Measurements from ENCODE around the gene TGFB1I1. TPM values are rescaled to one million over a fixed set of nuclear protein-coding genes. Genes with fewer than 3 reads are reported as not detected.
"Not testable (repeated sequence)": the region's sequence is repeated elsewhere in the genome, so short reads cannot be mapped to it uniquely, and the experiment has no call there.

TGFB1I1 gene
- total RNA-seq, 2 experiments from 2014 or later, result 0.20 to 0.48 TPM

DNA sequence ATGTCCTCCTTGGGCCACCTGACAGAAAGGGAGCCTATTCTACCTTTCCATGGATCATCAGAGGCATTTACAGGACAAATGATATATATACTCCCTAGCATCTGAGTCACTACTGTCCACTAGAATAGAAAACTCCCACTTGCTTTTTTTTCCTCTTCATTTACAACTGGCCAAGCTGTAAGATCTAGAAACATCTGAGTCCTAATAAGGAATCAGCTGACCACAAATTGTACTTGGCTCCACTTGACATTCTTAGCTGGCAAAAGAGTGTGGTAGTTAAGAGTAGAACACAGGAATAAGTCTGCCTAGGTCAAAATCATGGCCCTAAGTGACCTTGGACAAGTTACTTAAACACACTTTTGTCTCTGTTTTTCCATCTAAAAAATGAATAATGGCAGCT, 31.0 kb downstream of the TGFB1I1 start:
- CTCF ChIA-PET, result interaction anchor here (0.6 to 1.4 kb wide), 5 partner anchors 8 to 1052 kb away, joined by 3 to 4 read pairs (median 3); partner anchors contain the start of gene ARMC5
- no peak for DNase-seq
- H3K36me3 Mint-ChIP-seq (ENCODE audit: low read depth), result peaks cover 8% of the 10 kb centered on the region
- H3K9me3 Mint-ChIP-seq, result no peaks in the 10 kb centered on the region
- peaks cover 37% of the 10 kb centered on the region for H3K4me1 Mint-ChIP-seq
- POLR2A ChIA-PET, result no interaction called here
- H3K27me3 Mint-ChIP-seq, result no peaks in the 10 kb centered on the region
- H3K4me3 Mint-ChIP-seq, result no peak overlapping the region
- no peak overlapping the region for H3K27ac Mint-ChIP-seq

DNA sequence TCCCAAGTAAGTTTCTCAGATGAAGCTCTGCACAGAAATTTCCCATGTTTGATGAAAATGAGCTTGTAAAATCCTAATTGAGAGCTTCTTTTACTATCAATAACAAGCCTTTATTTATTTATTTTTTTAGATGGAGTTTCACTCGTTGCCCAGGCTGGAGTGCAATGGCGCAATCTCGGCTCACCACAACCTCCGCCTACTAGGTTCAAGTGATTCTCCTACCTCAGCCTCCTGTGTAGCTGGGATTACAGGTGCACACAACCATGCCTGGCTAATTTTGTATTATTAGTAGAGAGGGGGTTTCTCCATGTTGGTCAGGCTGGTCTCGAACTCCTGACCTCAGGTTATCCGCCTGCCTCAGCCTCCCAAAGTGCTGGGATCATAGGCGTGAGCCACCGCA, 31.6 kb downstream of the TGFB1I1 start:
- DNase-seq, H3K27ac Mint-ChIP-seq, POLR2A ChIA-PET, H3K4me3 Mint-ChIP-seq, H3K27me3 Mint-ChIP-seq, H3K9me3 Mint-ChIP-seq: not testable (repeated sequence)
- Mint-ChIP-seq H3K4me1 (peaks cover 40% of the 10 kb centered on the region), H3K36me3 (ENCODE audit: low read depth) (peaks cover 11% of the 10 kb centered on the region)
- CTCF ChIA-PET, result interaction anchor here (0.6 to 1.4 kb wide), 5 partner anchors 8 to 1052 kb away, joined by 3 to 4 read pairs (median 3); partner anchors contain the start of gene ARMC5

DNA sequence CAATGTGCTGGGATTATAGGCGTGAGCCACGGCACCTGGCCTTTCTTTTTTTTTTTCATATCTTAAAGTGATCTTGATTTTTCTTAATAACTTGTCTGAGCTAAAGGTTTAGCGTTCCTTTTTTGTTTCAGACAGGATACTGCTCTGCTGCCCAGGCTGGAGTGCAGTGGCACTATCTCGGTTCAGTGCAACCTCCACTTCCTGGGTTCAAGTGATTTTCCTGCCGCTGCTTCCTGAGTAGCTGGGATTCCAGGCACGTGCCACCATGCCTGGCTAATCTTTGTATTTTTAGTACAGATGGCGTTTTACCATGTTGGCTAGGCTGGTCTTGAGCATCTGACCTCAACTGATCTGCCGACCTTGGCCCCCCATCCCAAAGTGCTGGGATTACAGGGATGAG, 32.2 kb downstream of the TGFB1I1 start:
- POLR2A ChIA-PET, result no interaction called here
- Mint-ChIP-seq H3K27ac (no peak overlapping the region), H3K4me1 (peaks cover 46% of the 10 kb centered on the region), H3K9me3 (no peaks in the 10 kb centered on the region), H3K27me3 (no peaks in the 10 kb centered on the region), H3K4me3 (no peak overlapping the region), H3K36me3 (ENCODE audit: low read depth) (peaks cover 14% of the 10 kb centered on the region)
- no peak for DNase-seq
- CTCF ChIA-PET, result interaction anchor here (1.2 to 1.4 kb wide), 2 partner anchors 9 to 11 kb away, joined by 3 to 4 read pairs; no protein-coding TSS in a partner anchor

DNA sequence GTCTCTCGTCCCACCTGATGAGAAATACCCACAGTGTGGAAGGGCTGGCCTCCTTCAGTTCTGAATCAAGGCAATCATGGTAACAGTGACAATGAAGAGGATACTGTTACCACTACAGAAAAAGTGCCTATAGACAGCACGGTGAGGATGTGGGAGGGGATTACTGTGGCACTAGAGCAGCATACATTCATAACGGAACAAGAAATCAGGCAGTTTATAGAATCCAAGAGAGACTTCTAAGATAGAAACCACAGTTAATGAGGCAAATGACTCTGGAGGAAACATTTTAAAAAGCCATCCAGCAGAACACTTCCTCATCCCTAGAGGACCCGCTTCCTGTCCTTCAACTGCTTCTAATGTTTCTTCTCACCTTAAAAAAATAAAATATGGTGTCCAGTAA, 33.5 kb downstream of the TGFB1I1 start:
- Mint-ChIP-seq H3K4me3 (no peak overlapping the region), H3K4me1 (peaks cover 50% of the 10 kb centered on the region), H3K27ac (peak overlapping the region; percentile 81), H3K36me3 (ENCODE audit: low read depth) (peaks cover 14% of the 10 kb centered on the region), H3K27me3 (no peaks in the 10 kb centered on the region), H3K9me3 (no peaks in the 10 kb centered on the region)
- CTCF ChIA-PET, result no interaction called here
- DNase-seq, result no peak
- POLR2A ChIA-PET, result no interaction called here

DNA sequence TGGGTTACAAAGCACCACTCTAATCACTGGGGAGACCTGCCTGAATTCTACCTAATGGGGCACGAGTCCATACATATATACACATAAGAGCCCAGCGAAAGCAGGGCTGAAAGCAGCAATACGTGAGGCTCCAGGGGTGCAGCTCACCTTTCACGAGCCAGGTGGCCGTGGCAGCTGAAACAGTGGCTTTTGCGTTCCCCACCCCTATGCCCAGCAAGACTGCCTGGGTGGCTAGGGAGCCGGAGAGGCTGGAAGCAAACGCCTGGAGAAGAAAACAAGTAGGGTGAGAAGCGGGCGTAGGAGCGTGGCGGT, 35.6 kb downstream of the TGFB1I1 start:
- ChIA-PET POLR2A (no interaction called here), CTCF (interaction anchor here (1.3 to 2.3 kb wide), 2 partner anchors 11 to 366 kb away, joined by 3 to 6 read pairs; partner anchors contain the start of gene ZNF267)
- Mint-ChIP-seq H3K36me3 (ENCODE audit: low read depth) (peaks cover 14% of the 10 kb centered on the region), H3K27me3 (no peaks in the 10 kb centered on the region), H3K9me3 (peaks cover 2% of the 10 kb centered on the region), H3K4me1 (peaks cover 50% of the 10 kb centered on the region), H3K27ac (peak overlapping the region; percentile 98), H3K4me3 (peak overlapping the region; percentile 94)
- no peak for DNase-seq

DNA sequence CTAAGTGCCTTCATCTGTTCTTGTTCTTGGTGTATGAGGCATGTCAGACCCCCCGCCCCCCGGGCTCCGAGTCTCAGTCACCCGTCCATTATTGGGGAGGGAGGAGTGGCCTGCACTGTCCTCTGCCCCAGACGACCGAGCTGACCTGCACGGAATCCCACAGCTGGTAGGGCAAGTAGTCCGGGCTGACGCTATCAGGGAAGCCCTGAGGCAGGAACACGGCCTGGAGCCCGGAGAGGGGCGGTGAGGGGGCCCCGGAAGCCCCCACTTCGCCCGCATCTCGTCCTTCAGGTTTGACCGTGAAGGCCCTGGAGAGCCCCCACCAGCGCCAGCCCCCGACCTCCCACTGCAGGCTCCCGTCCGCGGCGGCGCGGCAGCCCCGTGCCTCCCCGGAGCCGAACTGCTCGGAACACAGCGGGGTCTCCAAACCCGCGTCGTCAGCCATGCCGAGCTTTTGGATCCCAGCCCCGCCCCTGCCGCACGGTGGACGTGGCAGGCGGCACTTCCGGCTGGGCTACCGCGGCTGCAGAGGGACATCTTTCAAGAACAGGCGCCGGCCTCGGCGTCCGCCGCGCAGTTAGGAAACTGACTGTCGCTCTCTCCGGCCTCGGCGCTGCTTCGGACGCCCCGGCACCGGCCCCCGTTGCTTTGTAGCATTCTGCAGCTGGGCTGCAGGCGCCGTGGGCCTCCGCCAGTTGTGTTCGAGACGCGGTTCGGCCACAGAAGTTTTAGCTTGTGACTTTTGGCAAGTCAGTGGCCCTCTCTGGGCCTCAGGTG, 36.2 kb downstream of the TGFB1I1 start, which contains the start of gene RUSF1:
Gene RUSF1 (minus strand): TSS at position 463 of the 777 bp plus-strand sequence. CDS start 18 bp downstream, at position 445.
- ChIA-PET CTCF (interaction anchor here (0.7 to 2.3 kb wide), 2 partner anchors 11 to 20 kb away, joined by 3 to 6 read pairs; no protein-coding TSS in a partner anchor), POLR2A (no interaction called here)
- Mint-ChIP-seq H3K4me1 (peaks cover 50% of the 10 kb centered on the region), H3K36me3 (ENCODE audit: low read depth) (peaks cover 14% of the 10 kb centered on the region), H3K27me3 (no peaks in the 10 kb centered on the region), H3K9me3 (peaks cover 4% of the 10 kb centered on the region), H3K27ac (peak within 1 kb of the TSS; percentile 98), H3K4me3 (peak within 1 kb of the TSS; percentile 94)
- DNase-seq, result peak; percentile 87

DNA sequence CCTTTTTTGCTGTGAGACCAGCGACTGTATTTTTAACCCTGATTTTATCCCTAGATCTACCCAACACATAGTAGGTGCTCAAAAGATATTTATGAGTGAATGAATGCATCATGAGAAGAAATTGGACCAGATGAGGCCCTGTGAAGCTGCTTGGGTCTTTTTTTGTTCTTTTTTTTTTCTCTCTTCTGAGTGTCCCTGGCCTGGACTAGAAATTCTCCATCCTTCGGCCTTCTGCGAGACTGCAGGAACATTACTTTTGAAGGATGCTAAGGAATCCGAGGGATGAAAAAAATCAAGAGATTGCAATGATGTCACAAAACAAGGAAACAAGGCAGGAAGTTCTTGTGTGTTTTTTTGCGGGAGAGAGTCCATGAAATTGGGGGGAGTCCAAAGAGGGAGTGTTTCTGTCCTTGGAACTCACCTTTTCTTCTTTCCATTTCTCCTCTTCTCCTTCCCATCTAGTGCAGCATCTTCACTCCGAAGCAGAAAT, 36.8 kb downstream of the TGFB1I1 start:
- peak overlapping the region; percentile 94 for H3K4me3 Mint-ChIP-seq
- H3K36me3 Mint-ChIP-seq (ENCODE audit: low read depth), result peaks cover 14% of the 10 kb centered on the region
- POLR2A ChIA-PET, result no interaction called here
- H3K27ac Mint-ChIP-seq, result peak overlapping the region; percentile 98
- H3K9me3 Mint-ChIP-seq, result peaks cover 4% of the 10 kb centered on the region
- no peak for DNase-seq
- CTCF ChIA-PET, result interaction anchor here (0.7 kb wide), 1 partner anchor 21 kb away, joined by 3 read pairs; no protein-coding TSS in a partner anchor
- H3K4me1 Mint-ChIP-seq, result peaks cover 49% of the 10 kb centered on the region
- no peaks in the 10 kb centered on the region for H3K27me3 Mint-ChIP-seq

DNA sequence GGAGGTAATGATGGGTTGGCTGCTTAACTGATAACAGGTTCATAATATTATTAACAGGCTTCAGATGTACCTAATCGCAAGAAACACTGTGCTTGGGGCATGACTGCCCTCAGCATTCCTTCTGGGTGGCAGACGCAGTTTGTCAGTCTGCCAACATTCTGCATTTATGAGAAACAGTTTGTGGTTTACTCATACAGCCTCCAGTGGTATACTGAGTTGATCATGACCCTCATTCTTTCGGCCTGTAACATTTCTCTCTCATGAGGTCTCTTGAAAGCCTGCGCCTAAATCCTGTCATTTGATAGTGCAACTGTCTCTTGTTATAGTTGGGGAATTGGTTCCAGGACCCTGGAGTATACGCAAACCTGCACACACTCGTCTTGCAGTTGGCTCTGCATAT, 41.2 kb downstream of the TGFB1I1 start:
- Mint-ChIP-seq H3K36me3 (ENCODE audit: low read depth) (peaks cover 6% of the 10 kb centered on the region), H3K4me3 (no peak overlapping the region), H3K27me3 (no peaks in the 10 kb centered on the region), H3K4me1 (peaks cover 13% of the 10 kb centered on the region), H3K27ac (no peak overlapping the region), H3K9me3 (peaks cover 8% of the 10 kb centered on the region)
- ChIA-PET CTCF (no interaction called here), POLR2A (no interaction called here)
- DNase-seq, result no peak

- ChIA-PET POLR2A (no interaction called here), CTCF (no interaction called here)
- H3K9me3 Mint-ChIP-seq, result peaks cover 8% of the 10 kb centered on the region
- no peak overlapping the region for H3K4me3 Mint-ChIP-seq
- no peaks in the 10 kb centered on the region for H3K36me3 Mint-ChIP-seq (ENCODE audit: low read depth)
- no peaks in the 10 kb centered on the region for H3K27me3 Mint-ChIP-seq
- no peak for DNase-seq
- H3K27ac Mint-ChIP-seq, result no peak overlapping the region
- H3K4me1 Mint-ChIP-seq, result peaks cover 7% of the 10 kb centered on the region
These were observed 41.9 kb downstream of the TGFB1I1 start for GRCh38 chr16:31513884-31514283.

DNA sequence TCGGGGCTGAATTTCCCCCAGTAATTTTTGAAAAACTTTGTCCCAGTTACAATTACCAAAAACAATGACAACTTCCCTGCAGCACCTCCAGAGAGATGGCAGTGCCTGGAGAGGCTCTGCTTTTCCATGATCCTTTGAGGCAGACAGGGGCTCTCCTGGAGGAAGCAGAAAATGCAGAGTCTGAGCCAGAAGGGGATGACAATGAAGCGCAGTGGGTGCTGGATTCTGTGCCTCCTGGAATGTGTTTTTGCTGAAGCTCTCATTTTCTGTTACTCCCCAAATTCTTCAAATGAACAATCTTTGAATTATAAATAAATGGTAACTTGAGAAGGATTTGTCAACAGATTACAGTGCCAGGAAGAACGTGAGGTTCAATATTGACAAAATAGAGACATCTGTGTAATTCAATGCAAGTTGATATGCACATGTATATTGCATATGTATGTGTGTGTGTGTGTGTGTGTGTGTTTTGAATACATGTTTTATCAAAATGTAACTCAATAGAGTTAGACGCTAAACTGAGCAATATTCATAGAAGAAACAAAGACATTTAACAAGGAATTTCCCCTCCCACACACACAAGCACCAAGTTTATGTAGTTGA, 45.9 kb downstream of the TGFB1I1 start:
- H3K27ac Mint-ChIP-seq, result no peak overlapping the region
- CTCF ChIA-PET, result interaction anchor here (0.6 kb wide), 1 partner anchor 393 kb away, joined by 3 read pairs; no protein-coding TSS in a partner anchor
- peaks cover 3% of the 10 kb centered on the region for H3K9me3 Mint-ChIP-seq
- peaks cover 1% of the 10 kb centered on the region for H3K27me3 Mint-ChIP-seq
- no peak overlapping the region for H3K4me3 Mint-ChIP-seq
- no peak for DNase-seq
- POLR2A ChIA-PET, result no interaction called here
- H3K4me1 Mint-ChIP-seq, result no peaks in the 10 kb centered on the region
- H3K36me3 Mint-ChIP-seq (ENCODE audit: low read depth), result no peaks in the 10 kb centered on the region

GRCh38 chr16:31519759-31520431, 47.9 kb downstream of the TGFB1I1 start:
- Mint-ChIP-seq H3K27ac (no peak overlapping the region), H3K36me3 (ENCODE audit: low read depth) (no peaks in the 10 kb centered on the region), H3K27me3 (peaks cover 1% of the 10 kb centered on the region), H3K4me1 (no peaks in the 10 kb centered on the region), H3K4me3 (no peak overlapping the region), H3K9me3 (peaks cover 3% of the 10 kb centered on the region)
- CTCF ChIA-PET, result no interaction called here
- DNase-seq, result no peak
- POLR2A ChIA-PET, result no interaction called here

DNA sequence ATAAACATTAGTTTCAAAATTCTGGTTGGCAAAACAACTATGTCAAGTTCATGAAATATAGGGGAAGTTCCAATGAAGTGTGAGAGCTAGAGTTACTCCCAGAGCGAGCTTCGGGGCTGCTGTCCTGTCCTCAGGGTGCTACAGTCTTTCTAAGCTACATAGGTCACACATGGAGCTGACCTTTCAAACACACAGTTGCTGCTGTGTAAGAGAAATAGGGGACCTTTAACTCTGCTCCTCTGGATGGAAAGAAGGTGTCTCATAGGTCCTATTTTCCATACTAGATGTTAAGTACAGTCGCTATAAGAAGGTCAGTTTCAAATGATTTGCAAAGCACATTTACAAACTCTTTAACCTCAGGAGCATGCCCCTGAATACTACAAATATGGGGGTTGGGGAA, 49.4 kb downstream of the TGFB1I1 start:
- DNase-seq, result no peak
- POLR2A ChIA-PET, result no interaction called here
- no peak overlapping the region for H3K27ac Mint-ChIP-seq
- CTCF ChIA-PET, result interaction anchor here (0.5 kb wide), 1 partner anchor 10 kb away, joined by 3 read pairs; no protein-coding TSS in a partner anchor
- peaks cover 3% of the 10 kb centered on the region for H3K9me3 Mint-ChIP-seq
- no peaks in the 10 kb centered on the region for H3K36me3 Mint-ChIP-seq (ENCODE audit: low read depth)
- no peaks in the 10 kb centered on the region for H3K4me1 Mint-ChIP-seq
- H3K27me3 Mint-ChIP-seq, result peaks cover 1% of the 10 kb centered on the region
- no peak overlapping the region for H3K4me3 Mint-ChIP-seq

DNA sequence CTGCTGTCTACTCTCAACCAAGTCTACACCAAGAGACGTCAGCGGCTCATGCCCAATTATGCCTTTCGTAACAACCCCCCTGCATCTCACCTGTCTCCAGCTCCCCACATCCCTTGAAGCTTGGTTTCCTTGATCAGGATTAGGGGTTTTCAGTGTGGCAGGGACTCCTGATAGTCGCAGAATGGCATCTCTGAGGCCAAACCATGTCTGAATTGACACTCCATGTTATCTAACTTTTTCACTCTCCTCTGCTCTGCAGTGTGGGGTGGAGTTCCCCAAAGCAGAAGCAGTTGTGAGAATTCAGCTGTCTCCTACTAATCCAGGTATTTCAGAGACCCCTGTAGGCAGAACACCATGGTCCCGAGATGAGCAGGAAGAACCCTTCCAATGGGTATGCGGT, 50.1 kb downstream of the TGFB1I1 start:
- peaks cover 1% of the 10 kb centered on the region for H3K27me3 Mint-ChIP-seq
- H3K27ac Mint-ChIP-seq, result no peak overlapping the region
- no peak for DNase-seq
- CTCF ChIA-PET, result no interaction called here
- no peak overlapping the region for H3K4me3 Mint-ChIP-seq
- POLR2A ChIA-PET, result no interaction called here
- no peaks in the 10 kb centered on the region for H3K36me3 Mint-ChIP-seq (ENCODE audit: low read depth)
- H3K9me3 Mint-ChIP-seq, result no peaks in the 10 kb centered on the region
- no peaks in the 10 kb centered on the region for H3K4me1 Mint-ChIP-seq

All from activated CD4-positive, alpha-beta T cell treated with anti-CD3 and anti-CD28 coated beads, Interleukin-2, amount 10 ng/mL, durations not matched to agents 7 days and 5 days (primary cell).